HepG2 (cell line): ENCODE data around the gene TMEM120A. TPM values are rescaled to one million over a fixed set of nuclear protein-coding genes. Genes with fewer than 3 reads are reported as not detected.

Experiments used
- AHDC1 ChIP-seq: sonication (generic); formaldehyde crosslinking; IDR thresholded peaks from 2 replicates; pipeline ENCODE4 v1.5.1; 2020; ENCODE audit warnings: mild to moderate bottlenecking, missing genetic modification reagents, borderline replicate concordance
- AKNA ChIP-seq: sonication (generic); formaldehyde crosslinking; IDR thresholded peaks from 2 replicates; pipeline ENCODE4 v1.4.0; 2020; ENCODE audit warnings: missing genetic modification reagents, borderline replicate concordance
- DR1 ChIP-seq: sonication (generic); formaldehyde crosslinking; IDR thresholded peaks from 2 replicates; pipeline ENCODE4 v1.8.0; 2021; ENCODE audit warnings: mild to moderate bottlenecking, missing genetic modification reagents, inconsistent platforms
- HMG20A ChIP-seq: IDR thresholded peaks from 2 replicates; pipeline ENCODE4 v1.6.1; 2016; ENCODE audit warnings: borderline replicate concordance
- MAX ChIP-seq: IDR thresholded peaks from 2 replicates; pipeline ENCODE4 v1.6.1; 2012; ENCODE audit warnings: inconsistent platforms
- NFYC ChIP-seq: IDR thresholded peaks from 2 replicates; pipeline ENCODE4 v1.6.1; 2016; ENCODE audit warnings: missing genetic modification reagents, missing compliant biosample characterization
- RAD21 ChIP-seq: fragments of 450-650 bp; formaldehyde crosslinking; IDR thresholded peaks from 2 replicates; pipeline ENCODE4 v1.5.0; 2020; ENCODE audit warnings: mild to moderate bottlenecking
- RARA ChIP-seq: IDR thresholded peaks from 2 replicates; pipeline ENCODE4 v1.6.1; 2016; ENCODE audit warnings: missing genetic modification reagents, missing compliant biosample characterization
- RBM22 ChIP-seq: fragments of 200-400 bp; formaldehyde crosslinking; optimal IDR thresholded peaks from 2 replicates; pipeline ENCODE3; 2017; ENCODE audit warnings: mild to moderate bottlenecking, low read length, moderate library complexity
- SATB2 ChIP-seq: sonication (generic); formaldehyde crosslinking; IDR thresholded peaks from 2 replicates; pipeline ENCODE4 v1.5.0; 2020; ENCODE audit warnings: missing genetic modification reagents
- ZBTB33 ChIP-seq: sonication (generic); formaldehyde crosslinking; IDR thresholded peaks from 2 replicates; pipeline ENCODE4 v1.4.0; 2020; ENCODE audit warnings: missing genetic modification reagents
- ZBTB7B ChIP-seq: sonication (generic); formaldehyde crosslinking; IDR thresholded peaks from 2 replicates; pipeline ENCODE4 v1.4.0; 2020; ENCODE audit warnings: missing genetic modification reagents
- ZMYM4 ChIP-seq: sonication (generic); formaldehyde crosslinking; IDR thresholded peaks from 2 replicates; pipeline ENCODE4 v1.8.1; 2023; ENCODE audit warnings: mild to moderate bottlenecking, missing genetic modification reagents
- ZNF605 ChIP-seq: sonication (generic); formaldehyde crosslinking; IDR thresholded peaks from 2 replicates; pipeline ENCODE4 v1.8.0; 2022; ENCODE audit warnings: mild to moderate bottlenecking, missing genetic modification reagents
- ZNF615 ChIP-seq: sonication (generic); formaldehyde crosslinking; IDR thresholded peaks from 2 replicates; pipeline ENCODE4 v1.5.0; 2020; ENCODE audit warnings: mild to moderate bottlenecking, missing genetic modification reagents, borderline replicate concordance
- ZNF629 ChIP-seq: sonication (generic); formaldehyde crosslinking; conservative IDR thresholded peaks from 2 replicates; pipeline ENCODE4 v1.5.0; 2020; ENCODE audit warnings: missing genetic modification reagents
- polyA plus RNA-seq, 8 experiments: library from polyadenylated mRNA; depleted of rRNA in 3 of 8; stranded (reverse) in 7 of 8; unstranded in 1 of 8; fragments of >200 nt; fragmentation: Illumina TruSeq in 4 of 8; extraction: Trizol in 4 of 8; gene quantifications; 2 replicates each; pipeline versions ENCODE4 v1.2.1 to v1.2.3, GENCODE V29; 2011 to 2016; ENCODE audit warnings: low read depth in 4 of 8, missing spikeins in 1 of 8, mixed read lengths in 1 of 8; ENCODE audit not compliant: insufficient read depth in 1 of 8
- total RNA-seq, 5 experiments: library from RNA; depleted of rRNA; stranded (reverse); fragments of >200 nt; fragmentation: Illumina TruSeq; extraction: Trizol; gene quantifications; 2 replicates each; pipeline ENCODE4 v1.2.3, GENCODE V29; 2016; ENCODE audit warnings: low read depth in 1 of 5

Gene TMEM120A
- total and polyA plus RNA-seq, 2 of the 13 experiments (the other 11 are each of a cell fraction or from before 2014, with no cell fraction given): 40.3 to 102 TPM

- TF ChIP-seq ZBTB33 (CRISPR knock-in tag) (peak; percentile 7; the same call in 1 of the 2 replicates), ZNF629 (0 out of 2 replicates have a peak, but pooled peaks have one; percentile 19), RBM22 (peak; percentile 71), SATB2 (CRISPR knock-in tag) (peak; percentile 99), ZNF615 (CRISPR knock-in tag) (no peak), MAX (no peak), RAD21 (CRISPR knock-in tag) (peak; percentile 21; the same call in 1 of the 2 replicates), ZMYM4 (0 out of 2 replicates have a peak, but pooled peaks have one; percentile 27), DR1 (no peak), NFYC (CRISPR knock-in tag) (peak; percentile 13; the same call in 1 of the 2 replicates), AHDC1 (CRISPR knock-in tag) (no peak), ZBTB7B (CRISPR knock-in tag) (peak; percentile 30; the same call in 1 of the 2 replicates), HMG20A (0 out of 2 replicates have a peak, but pooled peaks have one; percentile 46), ZNF605 (CRISPR knock-in tag) (peak; percentile 52; the same call in 1 of the 2 replicates), AKNA (no peak), RARA (0 out of 2 replicates have a peak, but pooled peaks have one; percentile 32)
Measured at GRCh38 chr7:75945297-75946168, 48.9 kb downstream of the TMEM120A start (continued).
